Fibroblast of skin of right biceps (primary cell): ENCODE measurements around the gene IL12A.
A peak's percentile ranks its signal among the peaks of the same experiment; 100 is the strongest.

Source experiments
- DNase-seq: peaks from one replicate; pipeline ENCODE4 v3.0.0-alpha.2; 2013

IL12A gene

DNA sequence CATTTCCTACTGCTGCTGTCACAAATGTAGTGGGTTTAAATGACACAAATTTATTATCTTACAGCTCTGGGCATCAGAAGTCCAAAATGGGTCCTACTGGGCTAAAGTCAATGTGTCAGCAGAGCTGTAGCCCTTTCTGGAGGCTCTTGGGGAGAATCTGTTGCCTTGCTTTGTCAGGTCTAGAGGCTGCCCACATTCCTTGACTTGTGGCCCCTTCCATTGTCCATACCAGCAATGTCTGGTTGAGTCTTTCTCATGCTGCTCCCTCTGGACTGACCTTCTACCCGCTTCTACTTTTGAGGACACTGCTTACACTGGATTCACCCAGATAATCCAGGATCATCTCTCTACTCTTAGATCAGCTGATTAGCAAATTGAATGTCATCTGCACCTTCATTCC lies 3.0 kb downstream of the IL12A start:
- no peak for DNase-seq

DNA sequence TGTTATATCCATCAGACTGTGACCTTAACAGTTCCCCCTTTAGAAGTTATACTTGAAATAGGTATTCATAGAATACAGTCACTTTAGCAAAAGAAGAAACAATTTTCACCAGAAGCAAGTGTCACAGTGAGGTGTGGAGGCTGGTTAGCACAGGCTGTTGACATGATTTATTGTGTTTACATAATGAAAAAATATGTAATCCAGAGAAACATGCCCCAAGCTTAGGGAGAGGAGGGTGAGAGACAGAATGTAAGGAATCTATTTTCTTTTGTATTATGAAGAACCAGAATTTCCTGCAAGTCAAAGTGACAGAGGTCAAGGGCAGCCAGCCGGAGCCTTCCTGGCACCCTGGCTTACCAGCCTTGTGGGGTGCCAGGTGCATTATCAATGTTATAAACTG lies 4.0 kb downstream of the IL12A start:
- no peak for DNase-seq

- DNase-seq: no peak
Measured at GRCh38 chr3:159994182-159994581, 5.5 kb downstream of the IL12A start.

- no peak for DNase-seq
Measured at GRCh38 chr3:159995091-159995490, 6.5 kb downstream of the IL12A start.

GRCh38 chr3:159996018-159996417 lies 7.4 kb downstream of the IL12A start:
- peak; percentile 49 for DNase-seq

DNA sequence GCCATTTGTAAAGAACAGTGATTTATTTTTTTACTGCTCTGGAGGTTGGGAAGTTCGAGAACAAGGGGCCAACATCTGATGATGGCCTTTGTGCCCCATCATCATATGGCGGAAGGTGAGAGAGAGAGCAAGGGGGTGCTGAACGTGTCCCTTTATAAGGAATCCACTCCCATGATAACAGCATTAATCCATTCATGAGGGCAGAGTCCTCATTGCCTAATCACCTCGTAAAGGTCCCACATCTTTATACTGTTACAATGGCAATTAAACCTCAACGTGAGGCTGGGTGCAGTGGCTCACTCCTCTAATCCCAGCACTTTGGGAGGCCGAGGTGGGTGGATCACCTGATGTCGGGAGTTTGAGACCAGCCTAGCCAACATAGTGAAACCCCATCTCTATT lies 8.3 kb downstream of the IL12A start:
- DNase-seq: no peak

DNA sequence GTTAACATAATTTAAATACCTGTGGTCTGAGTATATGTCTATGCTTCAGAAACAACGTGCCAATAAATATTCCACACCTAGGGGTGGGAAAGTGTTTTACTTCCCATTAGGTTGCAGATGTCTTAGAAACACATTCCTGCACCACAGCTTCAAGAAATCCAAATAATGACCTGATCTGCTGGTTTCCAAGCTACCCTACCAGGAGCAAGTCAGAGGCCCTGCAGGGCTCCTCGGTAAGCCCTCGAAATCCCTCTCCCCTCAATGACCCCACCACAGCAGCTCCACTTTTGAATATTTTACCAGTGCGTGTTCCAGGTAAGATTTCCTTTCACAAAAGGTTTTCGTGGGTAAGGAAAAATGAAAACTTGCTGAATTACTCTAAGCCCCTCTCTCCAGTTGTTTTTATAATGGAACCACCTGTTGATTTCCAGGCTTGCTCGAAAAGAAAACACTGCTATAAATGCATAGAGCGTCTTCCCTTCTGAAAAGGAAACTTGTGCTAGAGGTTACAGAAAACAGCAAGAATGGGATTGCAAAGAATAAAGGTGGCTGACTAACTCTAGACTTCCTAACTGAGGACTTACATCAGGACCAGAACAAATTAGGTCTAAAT lies 12.6 kb downstream of the IL12A start:
- DNase-seq: no peak

DNA sequence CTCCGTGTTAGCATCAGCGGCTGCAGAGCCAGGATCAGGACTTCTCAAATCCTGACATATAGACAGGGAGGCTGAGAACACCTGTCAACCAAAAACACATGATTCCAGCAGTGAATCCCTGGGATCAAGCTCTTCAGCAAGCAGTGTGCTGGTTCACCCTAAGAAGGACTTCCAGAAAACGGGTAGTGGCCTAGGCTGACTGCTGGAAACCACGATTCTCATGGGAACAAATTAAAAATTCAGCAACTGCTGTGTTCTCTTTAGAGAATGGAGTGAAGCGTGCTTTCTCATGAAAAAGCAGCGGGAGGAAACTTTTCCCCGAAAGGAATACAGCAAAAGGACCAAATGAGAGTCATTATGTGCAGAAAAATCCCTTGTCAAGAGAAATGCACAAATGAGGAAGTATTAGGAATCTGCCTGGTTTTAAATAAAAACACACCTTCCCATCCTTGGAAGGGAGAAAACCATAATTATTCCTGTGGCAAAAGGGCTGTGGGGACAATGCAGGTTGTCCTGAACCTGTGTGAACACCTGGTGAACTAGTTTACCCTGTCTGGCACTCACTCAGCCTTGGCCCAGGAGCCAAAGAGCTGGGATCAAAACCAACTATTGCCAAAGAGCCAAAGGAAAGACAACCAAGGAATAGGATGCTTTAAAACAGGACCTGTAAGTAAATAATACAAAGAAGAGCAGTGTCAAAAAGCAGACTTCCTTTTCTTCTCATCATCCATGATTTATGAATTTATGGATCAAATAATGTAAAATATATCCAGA lies 13.4 kb downstream of the IL12A start:
- DNase-seq: no peak

DNA sequence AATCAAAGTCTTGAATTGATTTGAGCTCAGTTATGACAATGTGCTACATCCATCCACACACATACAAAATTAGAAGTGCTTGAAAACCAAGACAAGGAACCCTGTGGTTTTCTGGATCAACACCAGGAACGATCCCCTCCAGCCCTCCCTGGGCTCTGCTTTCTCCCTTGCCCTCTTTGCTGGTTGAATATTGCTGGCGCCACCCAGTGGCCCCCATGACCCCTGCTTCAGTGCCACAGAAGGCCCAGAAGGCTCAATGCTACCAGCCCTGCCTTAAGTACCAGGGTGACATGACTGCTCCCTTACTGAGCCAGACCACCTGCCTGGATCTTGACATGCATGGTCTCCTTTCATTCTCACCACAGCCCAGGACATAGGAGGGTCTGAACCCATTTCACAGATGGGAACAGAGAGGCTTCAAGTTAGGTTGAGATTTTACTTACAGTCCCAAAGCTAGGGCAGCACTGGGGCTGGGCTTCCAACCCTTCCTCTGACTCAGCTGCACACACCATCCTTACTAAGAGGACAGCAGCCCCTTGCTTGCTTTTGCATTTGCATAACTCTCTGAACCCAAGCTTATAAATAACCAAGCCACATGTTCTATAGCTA lies 15.0 kb downstream of the IL12A start:
- peak; percentile 63 for DNase-seq

DNA sequence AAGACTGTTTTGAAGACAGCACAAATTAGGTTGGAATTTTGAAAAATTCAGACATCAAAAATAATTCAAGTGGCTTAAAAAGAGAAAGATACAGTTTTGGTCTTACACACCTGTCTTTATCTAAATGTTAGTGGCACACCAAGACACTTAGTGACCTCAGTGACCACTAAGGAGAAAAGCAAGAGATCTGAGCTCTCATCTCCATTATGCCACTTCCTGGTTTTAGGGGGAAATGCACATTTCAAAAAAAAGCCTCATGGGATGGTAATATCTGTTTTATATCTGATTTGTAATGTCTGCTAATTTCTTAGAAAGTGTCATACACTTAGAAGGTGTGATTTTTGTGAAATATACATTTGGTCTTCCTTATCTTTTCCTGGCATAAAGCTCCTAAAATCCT lies 16.4 kb downstream of the IL12A start:
- DNase-seq: no peak

DNA sequence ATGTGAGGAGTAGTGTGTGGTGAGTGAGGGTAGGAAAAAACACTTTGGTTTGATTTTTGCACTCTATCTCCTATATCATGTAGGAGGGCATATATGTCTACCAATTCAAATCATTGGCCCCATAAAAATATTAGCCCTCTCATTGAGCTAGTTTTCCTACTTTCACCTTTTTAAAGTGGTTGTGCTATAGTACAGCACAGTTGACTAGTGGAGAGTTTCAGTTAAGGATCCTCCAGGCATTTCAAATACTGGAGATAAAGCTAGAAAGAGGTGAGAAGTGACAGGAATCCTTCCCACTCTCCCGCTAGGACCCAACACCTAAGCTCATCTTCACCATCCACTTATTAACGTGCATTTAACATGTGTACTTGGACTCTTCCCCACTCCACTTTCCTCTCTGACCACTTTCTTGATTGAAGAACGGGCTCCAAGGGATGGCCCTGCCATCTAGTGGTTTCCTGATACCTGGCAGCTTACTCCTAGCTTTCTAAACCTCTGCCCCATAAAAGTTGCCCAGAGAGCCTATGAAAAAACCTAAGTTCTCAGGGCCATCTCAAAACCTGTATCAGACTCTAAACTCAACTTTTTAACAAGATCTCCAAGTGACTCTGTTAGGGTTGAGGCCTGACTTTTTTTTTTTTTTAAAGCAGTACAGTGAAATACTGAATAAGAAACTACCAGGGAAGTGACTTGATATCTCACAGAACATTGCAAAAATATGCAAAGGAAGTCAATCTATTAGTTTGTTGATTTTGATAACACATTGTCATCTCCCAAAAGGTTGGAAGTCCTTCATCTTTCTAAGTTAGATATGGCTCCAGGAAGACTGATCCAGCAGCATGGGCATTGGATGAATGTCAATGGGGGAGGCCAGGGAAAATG lies 17.9 kb downstream of the IL12A start:
- peak; percentile 68 for DNase-seq

DNA sequence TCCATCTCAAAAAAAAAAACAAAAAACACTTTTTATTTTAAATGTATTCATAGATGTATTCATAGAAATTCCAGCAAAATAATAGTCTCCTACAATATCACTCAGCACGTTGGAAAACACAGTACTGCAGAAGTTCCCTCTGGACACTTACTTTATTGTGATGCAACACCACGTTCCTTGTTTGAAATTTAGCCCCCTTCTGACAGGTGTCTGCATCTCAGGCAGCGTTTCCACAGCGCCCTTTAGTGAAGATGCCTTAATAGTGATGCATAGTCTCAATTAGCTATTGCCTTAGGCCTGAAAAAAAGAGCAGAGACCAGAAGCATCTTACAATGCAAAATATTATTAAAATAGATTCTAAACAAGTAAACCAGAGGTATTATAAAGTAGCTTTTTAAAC lies 20.3 kb downstream of the IL12A start:
- no peak for DNase-seq

GRCh38 chr3:160009525-160009924 lies 20.9 kb downstream of the IL12A start:
- no peak for DNase-seq

DNA sequence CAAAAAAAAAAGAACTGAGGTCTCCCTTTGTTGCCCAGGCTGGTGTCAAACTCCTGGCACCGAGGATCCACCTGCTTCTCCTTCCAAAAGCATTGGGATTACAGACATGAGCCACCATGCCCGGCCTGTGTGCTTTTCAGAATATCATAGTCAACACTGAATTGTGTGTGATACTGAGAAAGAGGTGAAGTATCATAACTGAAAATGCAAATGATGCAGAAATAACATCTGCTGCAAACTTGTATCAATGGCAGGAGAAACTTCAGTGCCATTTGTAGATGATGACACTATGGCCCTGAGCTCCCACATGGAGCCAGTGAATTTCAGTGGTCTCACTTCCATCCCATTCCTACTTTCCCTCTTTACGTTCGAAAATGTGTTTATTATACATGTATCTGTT lies 21.9 kb downstream of the IL12A start:
- DNase-seq: no peak

- no peak for DNase-seq
Measured at GRCh38 chr3:160012108-160012507, 23.5 kb downstream of the IL12A start.

- DNase-seq: peak; percentile 15
Measured at GRCh38 chr3:160016972-160017371, 28.3 kb downstream of the IL12A start.

DNA sequence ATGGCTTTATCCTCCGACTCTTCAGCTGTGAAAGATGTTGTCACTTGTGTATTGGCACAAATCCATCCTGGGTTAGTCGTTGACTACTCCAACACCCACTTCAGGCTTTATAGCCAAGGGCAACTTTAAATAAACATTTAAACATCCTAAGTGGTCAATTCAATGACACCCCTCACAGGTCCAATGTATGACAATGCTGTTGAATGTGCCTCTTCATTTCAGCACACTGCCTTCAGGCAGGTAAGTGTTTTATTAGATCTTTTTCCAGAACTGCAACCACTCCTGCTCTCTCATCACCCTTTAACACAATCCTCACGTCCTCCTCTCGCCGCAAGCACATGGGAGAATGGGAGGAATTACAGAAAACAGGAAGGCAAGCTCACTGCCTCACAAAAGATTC lies 30.3 kb downstream of the IL12A start:
- DNase-seq: no peak

GRCh38 chr3:160020057-160020711 lies 31.5 kb downstream of the IL12A start:
- no peak for DNase-seq

DNA sequence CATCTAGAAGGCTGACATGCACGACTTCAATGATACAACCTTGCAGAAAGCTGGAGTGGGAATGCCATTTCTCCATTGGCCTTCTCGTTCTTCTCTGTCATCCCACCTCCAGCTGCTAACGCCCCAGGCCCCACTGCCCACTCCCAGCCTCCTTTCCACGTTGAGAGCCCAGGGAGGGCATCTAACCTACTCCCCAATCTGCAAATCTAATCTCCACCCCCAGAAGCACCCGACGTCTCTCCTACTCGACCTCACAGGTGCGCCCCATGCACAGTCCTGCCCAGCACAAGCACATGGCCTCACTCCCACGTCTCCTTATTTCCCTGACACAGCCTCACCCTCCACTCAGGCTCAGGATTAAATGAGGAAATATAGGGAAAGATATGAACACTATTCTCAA lies 33.4 kb downstream of the IL12A start:
- no peak for DNase-seq

GRCh38 chr3:160023476-160023875 lies 34.8 kb downstream of the IL12A start:
- no peak for DNase-seq

DNA sequence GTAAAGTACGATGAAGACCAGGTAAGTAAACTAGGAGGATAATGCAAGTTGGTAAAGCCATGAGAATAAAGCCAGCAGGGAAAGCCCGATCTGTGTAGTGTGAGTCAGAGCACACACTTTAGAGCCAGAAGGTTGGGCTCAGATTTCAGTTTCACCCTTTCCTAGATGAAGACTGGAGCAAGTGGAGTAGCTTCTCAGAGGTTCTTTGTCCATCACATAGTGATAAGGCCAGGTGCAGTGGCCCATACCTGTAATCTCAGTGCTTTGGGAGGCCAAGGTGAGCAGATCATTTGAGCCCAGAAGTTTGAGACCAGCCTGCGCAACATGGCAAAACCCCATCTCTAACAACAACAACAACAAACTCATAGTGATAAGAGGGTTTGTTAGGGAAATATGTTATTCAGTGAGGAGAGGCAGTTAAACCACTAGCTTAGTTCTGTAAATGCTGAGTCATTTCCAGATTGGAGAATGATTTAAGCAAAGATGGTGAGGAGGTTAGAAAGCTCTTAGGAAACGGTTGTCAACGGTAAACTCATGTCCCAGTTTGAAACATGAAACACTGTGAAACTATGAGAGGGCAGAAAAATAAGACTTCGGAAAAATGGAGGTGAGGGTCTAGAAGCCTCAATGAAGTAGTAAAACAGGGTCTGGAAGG lies 39.0 kb downstream of the IL12A start:
- DNase-seq: peak; percentile 59

DNA sequence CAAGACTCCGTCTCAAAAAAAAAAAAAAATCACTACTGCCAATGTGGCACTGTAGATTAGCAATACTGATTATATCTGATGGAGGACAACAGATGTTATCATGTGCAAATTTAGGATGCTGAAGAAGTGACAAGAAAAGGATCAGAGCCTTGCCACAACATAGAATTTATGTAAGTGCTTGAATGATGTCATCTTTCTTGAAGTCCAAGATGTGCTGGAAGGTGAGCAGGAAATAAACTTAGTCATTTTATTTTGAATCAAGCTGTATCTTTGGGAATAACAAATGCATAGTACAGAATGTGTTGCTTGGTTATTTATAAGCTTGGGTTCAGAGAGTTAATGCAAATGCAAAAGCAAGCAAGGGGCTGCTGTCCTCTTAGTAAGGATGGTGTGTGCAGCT lies 47.1 kb downstream of the IL12A start:
- DNase-seq: no peak
